ENCODE data around the gene JAK2.
"Not testable (repeated sequence)": the region's sequence is repeated elsewhere in the genome, so short reads cannot be mapped to it uniquely, and the experiment has no call there.

JAK2 gene

GRCh38 chr9:4984621-4985385 is at the start of gene JAK2:
TSS of gene JAK2 (plus strand) at chr9:4985272. CDS start at chr9:5021988, 36,716 bp downstream.
- DNase-seq (ENCODE audit: low spot score): peak; percentile 52

GRCh38 chr9:4936277-4936676 is 48.8 kb upstream of the JAK2 start:
- no peak for DNase-seq (ENCODE audit: low spot score)

- DNase-seq (ENCODE audit: low spot score): no peak
Measured at GRCh38 chr9:4936823-4937222, 48.2 kb upstream of the JAK2 start.

GRCh38 chr9:4937446-4937845 is 47.6 kb upstream of the JAK2 start:
- no peak for DNase-seq (ENCODE audit: low spot score)

GRCh38 chr9:4938496-4938895 is 46.6 kb upstream of the JAK2 start:
- no peak for DNase-seq (ENCODE audit: low spot score)

- DNase-seq (ENCODE audit: low spot score): no peak
Measured at GRCh38 chr9:4939118-4939561, 45.9 kb upstream of the JAK2 start.

- not testable (repeated sequence) for DNase-seq (ENCODE audit: low spot score)
Measured at GRCh38 chr9:4942042-4942691, 42.9 kb upstream of the JAK2 start.

GRCh38 chr9:4943346-4943745 is 41.7 kb upstream of the JAK2 start:
- DNase-seq (ENCODE audit: low spot score): no peak

- not testable (repeated sequence) for DNase-seq (ENCODE audit: low spot score)
Measured at GRCh38 chr9:4944431-4945211, 40.5 kb upstream of the JAK2 start.

GRCh38 chr9:4946937-4947336 is 38.1 kb upstream of the JAK2 start:
- no peak for DNase-seq (ENCODE audit: low spot score)

GRCh38 chr9:4955836-4956235 is 29.2 kb upstream of the JAK2 start:
- DNase-seq (ENCODE audit: low spot score): peak; percentile 13

- DNase-seq (ENCODE audit: low spot score): no peak
Measured at GRCh38 chr9:4959031-4959430, 26.0 kb upstream of the JAK2 start.

- no peak for DNase-seq (ENCODE audit: low spot score)
Measured at GRCh38 chr9:4962085-4962484, 23.0 kb upstream of the JAK2 start.

GRCh38 chr9:4964540-4964939 is 20.5 kb upstream of the JAK2 start:
- no peak for DNase-seq (ENCODE audit: low spot score)

- DNase-seq (ENCODE audit: low spot score): no peak
Measured at GRCh38 chr9:4965174-4965821, 19.8 kb upstream of the JAK2 start.

- no peak for DNase-seq (ENCODE audit: low spot score)
Measured at GRCh38 chr9:4967523-4967922, 17.5 kb upstream of the JAK2 start.

GRCh38 chr9:4969130-4969529 is 15.9 kb upstream of the JAK2 start:
- DNase-seq (ENCODE audit: low spot score): no peak

- peak; percentile 44 for DNase-seq (ENCODE audit: low spot score)
Measured at GRCh38 chr9:4970970-4971641, 14.0 kb upstream of the JAK2 start.

- DNase-seq (ENCODE audit: low spot score): no peak
Measured at GRCh38 chr9:4973246-4973645, 11.8 kb upstream of the JAK2 start.

- no peak for DNase-seq (ENCODE audit: low spot score)
Measured at GRCh38 chr9:4973902-4974301, 11.2 kb upstream of the JAK2 start.

- DNase-seq (ENCODE audit: low spot score): no peak
Measured at GRCh38 chr9:4979239-4979638, 5.8 kb upstream of the JAK2 start.

All from COLO829 (cell line).